HG03469 (cell line): Measurements from ENCODE around the gene ZFYVE26.
"Not testable (repeated sequence)": the region's sequence is repeated elsewhere in the genome, so short reads cannot be mapped to it uniquely, and the experiment has no call there.

Experiments
- ATAC-seq: cut with Tn5 transposase; IDR thresholded peaks from one replicate; pipeline ENCODE4 v1.9.1; 2021; ENCODE audit warnings: mild to moderate bottlenecking, moderate library complexity, moderate number of reproducible peaks; ENCODE audit not compliant: unreplicated experiment

ZFYVE26 gene

DNA sequence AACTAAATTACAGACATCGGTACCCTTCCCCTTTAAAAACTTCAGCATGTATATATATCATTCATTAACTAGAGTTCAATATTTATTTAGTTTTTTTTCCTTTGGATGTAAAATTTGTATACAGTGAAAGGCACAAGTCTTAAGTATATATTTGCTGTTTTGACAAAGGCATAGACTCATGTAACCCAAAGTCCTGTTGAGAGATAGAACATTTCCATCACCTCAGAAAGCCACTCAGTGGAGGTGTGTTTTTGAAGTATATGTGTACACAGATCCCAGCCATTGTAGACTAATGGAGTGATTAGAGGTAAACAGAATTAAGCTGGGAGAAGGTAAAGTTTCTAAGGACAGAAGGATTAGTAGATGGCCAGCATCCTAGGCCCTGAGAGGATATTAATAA lies 99.3 kb downstream of the ZFYVE26 start:
- no peak for ATAC-seq

DNA sequence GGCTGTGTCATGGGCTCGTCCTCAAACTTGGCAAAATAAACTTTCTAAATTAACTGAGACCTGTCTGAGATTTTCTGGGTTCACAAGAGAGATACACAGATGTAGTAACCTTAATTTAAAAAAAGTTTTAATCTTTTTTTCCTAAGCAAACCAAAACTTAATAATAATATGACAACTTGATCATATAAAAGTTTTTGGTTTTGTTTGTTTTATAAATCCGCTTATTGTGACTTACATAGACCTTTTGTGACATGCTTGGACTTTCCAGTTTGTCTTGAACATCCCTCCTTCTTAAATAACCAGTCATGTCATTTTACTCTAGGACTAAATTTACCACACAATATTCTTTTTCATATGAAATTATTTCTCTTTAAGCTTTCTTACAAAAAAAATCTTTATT lies 106.2 kb downstream of the ZFYVE26 start:
- ATAC-seq: no peak

DNA sequence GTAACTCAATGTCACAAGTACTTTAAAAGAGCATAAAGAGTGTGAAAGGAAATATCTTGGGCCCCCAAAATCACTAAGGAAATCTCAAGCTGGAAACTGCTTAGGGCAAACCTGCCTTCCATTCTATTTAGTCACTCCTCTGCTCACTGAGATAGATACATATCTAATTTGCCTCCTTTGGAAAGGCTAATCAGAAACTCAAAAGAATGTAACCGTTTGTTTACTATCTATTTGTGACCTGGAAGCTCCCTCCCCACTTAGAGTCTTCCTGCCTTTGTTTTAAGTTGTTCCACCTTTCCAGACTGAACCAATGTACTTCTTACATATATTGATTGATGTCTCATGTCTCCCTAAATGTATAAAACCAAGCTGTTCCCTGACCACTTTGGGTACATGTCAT lies 106.6 kb downstream of the ZFYVE26 start:
- ATAC-seq: not testable (repeated sequence)

DNA sequence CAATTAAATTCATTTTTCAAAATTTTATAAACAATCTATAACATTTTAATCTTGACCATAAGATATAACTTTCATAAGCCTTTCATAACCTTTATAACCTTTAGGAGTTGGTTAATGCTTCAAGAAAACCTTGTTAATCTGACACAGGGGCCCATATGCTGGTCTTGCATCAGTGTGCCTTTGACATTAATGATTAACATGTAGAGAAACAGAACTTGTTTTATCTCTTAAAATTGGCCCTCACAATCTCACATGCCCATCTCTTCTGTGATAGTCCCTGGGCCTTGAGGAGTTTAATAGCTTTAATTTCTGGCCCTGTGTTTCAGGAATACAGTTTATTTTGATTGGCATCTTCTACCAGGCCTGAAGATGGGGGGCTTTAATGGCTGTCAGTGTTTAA lies 107.0 kb downstream of the ZFYVE26 start:
- not testable (repeated sequence) for ATAC-seq

GRCh38 chr14:67705211-67705610 lies 111.2 kb downstream of the ZFYVE26 start:
- no peak for ATAC-seq

GRCh38 chr14:67704484-67705089 lies 111.8 kb downstream of the ZFYVE26 start:
- ATAC-seq: no peak

DNA sequence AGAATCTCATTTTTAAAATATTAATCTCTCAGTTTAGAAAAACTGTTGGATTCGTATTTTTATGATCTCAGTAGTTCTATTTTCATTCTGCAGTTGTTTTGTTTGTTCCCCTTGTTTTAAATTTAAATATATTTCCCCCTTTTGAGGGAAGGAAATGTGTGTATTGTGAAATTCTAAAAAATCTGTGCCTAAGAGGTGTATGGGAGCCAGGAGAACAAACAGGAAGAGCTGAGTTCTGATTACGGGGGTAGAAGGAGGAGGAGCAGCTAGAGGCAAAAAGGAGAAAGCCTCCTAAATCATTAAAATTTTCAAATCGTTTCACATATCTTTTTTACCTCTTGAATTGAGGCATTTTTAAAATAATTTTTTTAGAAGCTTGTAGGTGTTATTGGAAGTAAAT lies 112.4 kb downstream of the ZFYVE26 start:
- no peak for ATAC-seq

GRCh38 chr14:67701492-67701891 lies 114.9 kb downstream of the ZFYVE26 start, which contains the start of gene RDH12:
TSS of gene RDH12 (plus strand) at chr14:67701886. CDS start at chr14:67722643, 20,757 bp downstream.
- not testable (repeated sequence) for ATAC-seq

DNA sequence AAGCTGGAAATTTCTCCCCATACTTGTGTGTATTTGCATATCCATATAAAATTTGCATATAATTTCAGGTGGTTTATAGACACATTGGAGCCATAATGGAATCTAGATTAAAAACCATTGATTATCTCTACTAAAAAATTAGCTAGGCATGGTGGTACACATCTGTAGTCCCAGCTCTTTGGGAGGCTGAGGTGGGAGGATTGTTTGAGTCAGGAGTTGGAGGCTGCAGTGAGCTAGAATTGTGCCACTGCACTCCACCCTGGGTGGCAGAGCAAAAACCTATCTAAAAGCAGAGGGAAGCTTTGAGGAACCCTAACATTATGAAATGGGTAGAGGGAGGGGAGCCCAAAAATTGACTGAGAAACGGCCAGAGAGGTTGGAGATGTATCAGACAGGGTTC lies 118.2 kb downstream of the ZFYVE26 start:
- ATAC-seq: no peak

GRCh38 chr14:67697006-67697405 lies 119.4 kb downstream of the ZFYVE26 start:
- ATAC-seq: no peak
